Muscle layer of colon (tissue), 2 donors: ENCODE measurements around the gene ISYNA1.

Experiments
- H3K27ac ChIP-seq: one replicate; pipeline ENCODE4 v1.7.0; 2013; ENCODE audit warnings: low read depth, mild to moderate bottlenecking, low read length, moderate library complexity
- H3K27me3 ChIP-seq, 2 donors: one replicate each; pipeline ENCODE4 v1.7.0; 2013; ENCODE audit warnings: low read length in 2 of 2, mild to moderate bottlenecking in 2 of 2; ENCODE audit not compliant: insufficient read depth in 2 of 2, control insufficient read depth in 1 of 2
- H3K36me3 ChIP-seq: one replicate; pipeline ENCODE4 v1.7.0; 2013; ENCODE audit warnings: mild to moderate bottlenecking, low read length; ENCODE audit not compliant: insufficient read depth
- H3K4me1 ChIP-seq: one replicate; pipeline ENCODE4 v1.7.0; 2013; ENCODE audit warnings: mild to moderate bottlenecking, low read length; ENCODE audit not compliant: insufficient read depth
- H3K4me3 ChIP-seq, 2 donors: one replicate each; pipeline ENCODE4 v1.7.0; 2013; ENCODE audit warnings: low read length in 2 of 2, low read depth in 1 of 2, mild to moderate bottlenecking in 1 of 2, moderate library complexity in 1 of 2
- H3K9ac ChIP-seq: one replicate; pipeline ENCODE4 v1.7.0; 2013; ENCODE audit warnings: low read length
- H3K9me3 ChIP-seq: one replicate; pipeline ENCODE4 v1.7.0; 2013; ENCODE audit warnings: mild to moderate bottlenecking, low read length
- donor health status: abdominal sarcoma.
- donor health status: Adenocarcinoma of cecum.

ISYNA1 gene

GRCh38 chr19:18450021-18450930 lies 12.3 kb upstream of the ISYNA1 start:
- H3K9ac ChIP-seq, result no peak overlapping the region

GRCh38 chr19:18449552-18449951 lies 11.6 kb upstream of the ISYNA1 start:
- Histone ChIP-seq H3K9me3 (no peaks in the 10 kb centered on the region), H3K27ac (no peak overlapping the region), H3K4me1 (peaks cover 8% of the 10 kb centered on the region), H3K9ac (no peak overlapping the region), H3K4me3 (no peak overlapping the region), H3K27me3 (no peaks in the 10 kb centered on the region), H3K36me3 (peaks cover 78% of the 10 kb centered on the region)

More at GRCh38 chr19:18450021-18450930, 12.3 kb upstream of the ISYNA1 start:
- peaks cover 72% of the 10 kb centered on the region for H3K36me3 ChIP-seq
- H3K4me1 ChIP-seq, result peaks cover 8% of the 10 kb centered on the region
- H3K4me3 ChIP-seq, result no peak overlapping the region
- H3K27ac ChIP-seq, result no peak overlapping the region
- no peaks in the 10 kb centered on the region for H3K27me3 ChIP-seq
- H3K9me3 ChIP-seq, result no peaks in the 10 kb centered on the region

- H3K9ac ChIP-seq, result no peak overlapping the region
- peaks cover 8% of the 10 kb centered on the region for H3K4me1 ChIP-seq
- H3K9me3 ChIP-seq, result no peaks in the 10 kb centered on the region
- H3K4me3 ChIP-seq, result no peak overlapping the region
- H3K27ac ChIP-seq, result no peak overlapping the region
- peaks cover 75% of the 10 kb centered on the region for H3K36me3 ChIP-seq
- no peaks in the 10 kb centered on the region for H3K27me3 ChIP-seq
Observed at GRCh38 chr19:18446811-18447359, 9.0 kb upstream of the ISYNA1 start.

- Histone ChIP-seq H3K9ac (no peak overlapping the region), H3K36me3 (peaks cover 69% of the 10 kb centered on the region), H3K4me1 (peaks cover 8% of the 10 kb centered on the region), H3K9me3 (no peaks in the 10 kb centered on the region), H3K27me3 (no peaks in the 10 kb centered on the region), H3K27ac (no peak overlapping the region), H3K4me3 (no peak overlapping the region)
Observed at GRCh38 chr19:18446145-18446810, 8.3 kb upstream of the ISYNA1 start.

GRCh38 chr19:18445262-18445948 lies 7.5 kb upstream of the ISYNA1 start:
- Histone ChIP-seq H3K27ac (no peak overlapping the region), H3K36me3 (peaks cover 62% of the 10 kb centered on the region), H3K9me3 (no peaks in the 10 kb centered on the region), H3K4me1 (no peaks in the 10 kb centered on the region), H3K27me3 (no peaks in the 10 kb centered on the region), H3K9ac (no peak overlapping the region), H3K4me3 (no peak overlapping the region)

GRCh38 chr19:18444513-18444912 lies 6.6 kb upstream of the ISYNA1 start:
- no peaks in the 10 kb centered on the region for H3K9me3 ChIP-seq
- H3K27me3 ChIP-seq, result no peaks in the 10 kb centered on the region
- H3K4me1 ChIP-seq, result no peaks in the 10 kb centered on the region
- no peak overlapping the region for H3K9ac ChIP-seq
- peaks cover 54% of the 10 kb centered on the region for H3K36me3 ChIP-seq
- H3K27ac ChIP-seq, result no peak overlapping the region
- no peak overlapping the region for H3K4me3 ChIP-seq

GRCh38 chr19:18443831-18444230 lies 5.9 kb upstream of the ISYNA1 start:
- H3K9me3 ChIP-seq, result no peaks in the 10 kb centered on the region
- H3K36me3 ChIP-seq, result peaks cover 47% of the 10 kb centered on the region
- no peak overlapping the region for H3K27ac ChIP-seq
- peaks cover 2% of the 10 kb centered on the region for H3K4me1 ChIP-seq
- H3K9ac ChIP-seq, result no peak overlapping the region
- H3K4me3 ChIP-seq, result no peak overlapping the region
- H3K27me3 ChIP-seq, result peaks cover 0 to 3% of the 10 kb centered on the region in 2 donors

- no peak overlapping the region for H3K4me3 ChIP-seq
- H3K27me3 ChIP-seq, result peaks cover 0 to 7% of the 10 kb centered on the region in 2 donors
- H3K9me3 ChIP-seq, result no peaks in the 10 kb centered on the region
- peaks cover 6% of the 10 kb centered on the region for H3K4me1 ChIP-seq
- peaks cover 44% of the 10 kb centered on the region for H3K36me3 ChIP-seq
- no peak overlapping the region for H3K27ac ChIP-seq
- no peak overlapping the region for H3K9ac ChIP-seq
Observed at GRCh38 chr19:18443406-18443805, 5.5 kb upstream of the ISYNA1 start.

GRCh38 chr19:18442941-18443340 lies 5.0 kb upstream of the ISYNA1 start:
- Histone ChIP-seq H3K36me3 (peaks cover 39% of the 10 kb centered on the region), H3K27me3 (peaks cover 0 to 11% of the 10 kb centered on the region in 2 donors), H3K4me3 (no peak overlapping the region), H3K9me3 (no peaks in the 10 kb centered on the region), H3K9ac (no peak overlapping the region), H3K4me1 (peaks cover 10% of the 10 kb centered on the region), H3K27ac (no peak overlapping the region)

- peaks cover 34% of the 10 kb centered on the region for H3K36me3 ChIP-seq
- H3K4me1 ChIP-seq, result peaks cover 10% of the 10 kb centered on the region
- H3K9me3 ChIP-seq, result no peaks in the 10 kb centered on the region
- no peak overlapping the region for H3K9ac ChIP-seq
- H3K27ac ChIP-seq, result no peak overlapping the region
- H3K27me3 ChIP-seq, result peaks cover 0 to 16% of the 10 kb centered on the region in 2 donors
- H3K4me3 ChIP-seq, result no peak overlapping the region
Observed at GRCh38 chr19:18441804-18442788, 4.2 kb upstream of the ISYNA1 start.
